ENCODE results near the gene BLID. TPM values are rescaled to one million over a fixed set of nuclear protein-coding genes. Genes with fewer than 3 reads are reported as not detected.

The BLID gene
- total RNA-seq, 1 experiment from 2014 or later = not detected

DNA sequence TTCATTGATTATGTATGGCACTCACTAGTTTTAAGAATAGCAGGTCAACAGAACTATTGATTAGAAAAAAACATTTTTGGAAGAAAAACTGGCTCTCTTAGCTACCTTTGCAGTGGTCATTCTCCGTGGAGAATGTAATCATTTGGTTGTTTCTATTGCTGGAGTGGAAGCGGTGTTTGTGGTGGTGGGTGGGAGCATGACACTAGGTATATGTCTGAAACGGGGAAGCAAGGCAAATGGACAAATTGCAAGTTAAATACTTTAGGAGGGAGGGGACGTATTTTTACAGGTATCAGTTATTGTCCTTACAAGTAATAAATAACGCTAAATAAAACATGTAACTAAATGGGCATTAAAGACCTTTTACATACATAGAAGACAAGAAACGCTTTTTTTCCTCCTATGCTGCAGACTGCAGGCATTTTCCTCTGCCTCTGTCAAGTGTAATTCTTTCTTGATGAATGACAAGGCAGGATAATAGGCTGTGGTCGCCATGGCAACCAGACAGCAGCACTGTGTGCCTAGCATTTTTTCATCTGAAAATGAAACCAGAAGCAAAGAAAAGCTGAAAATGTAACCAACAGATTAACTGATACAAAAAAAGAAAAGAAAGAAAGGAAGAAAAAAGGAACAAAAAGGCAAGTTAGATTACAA, 46.2 kb downstream of the BLID start:
- H3K27me3 Mint-ChIP-seq (ENCODE audit: unreplicated experiment) = peaks cover 58% of the 10 kb centered on the region
- intact Hi-C loops (cut with micrococcal nuclease; ENCODE audit: unreplicated experiment) = no loop called here
- no peak overlapping the region for H3K4me3 Mint-ChIP-seq (ENCODE audit: low read depth, unreplicated experiment)
- no peak overlapping the region for H3K27ac Mint-ChIP-seq (ENCODE audit: unreplicated experiment)
- TF ChIP-seq, protein P1, sequence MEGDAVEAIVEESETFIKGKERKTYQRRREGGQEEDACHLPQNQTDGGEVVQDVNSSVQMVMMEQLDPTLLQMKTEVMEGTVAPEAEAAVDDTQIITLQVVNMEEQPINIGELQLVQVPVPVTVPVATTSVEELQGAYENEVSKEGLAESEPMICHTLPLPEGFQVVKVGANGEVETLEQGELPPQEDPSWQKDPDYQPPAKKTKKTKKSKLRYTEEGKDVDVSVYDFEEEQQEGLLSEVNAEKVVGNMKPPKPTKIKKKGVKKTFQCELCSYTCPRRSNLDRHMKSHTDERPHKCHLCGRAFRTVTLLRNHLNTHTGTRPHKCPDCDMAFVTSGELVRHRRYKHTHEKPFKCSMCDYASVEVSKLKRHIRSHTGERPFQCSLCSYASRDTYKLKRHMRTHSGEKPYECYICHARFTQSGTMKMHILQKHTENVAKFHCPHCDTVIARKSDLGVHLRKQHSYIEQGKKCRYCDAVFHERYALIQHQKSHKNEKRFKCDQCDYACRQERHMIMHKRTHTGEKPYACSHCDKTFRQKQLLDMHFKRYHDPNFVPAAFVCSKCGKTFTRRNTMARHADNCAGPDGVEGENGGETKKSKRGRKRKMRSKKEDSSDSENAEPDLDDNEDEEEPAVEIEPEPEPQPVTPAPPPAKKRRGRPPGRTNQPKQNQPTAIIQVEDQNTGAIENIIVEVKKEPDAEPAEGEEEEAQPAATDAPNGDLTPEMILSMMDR (IDR thresholded peaks at IDR 0.05; ENCODE audit: unreplicated experiment) = no peak
- H3K9me3 Mint-ChIP-seq (ENCODE audit: low read depth, unreplicated experiment) = no peaks in the 10 kb centered on the region
- peak; percentile 4 for DNase-seq
- CTCF ChIA-PET = no interaction called here
- BruUV-seq (replicated peaks) = no TSS peak
- H3K4me1 Mint-ChIP-seq (ENCODE audit: low read depth, unreplicated experiment) = no peaks in the 10 kb centered on the region
- H3K36me3 Mint-ChIP-seq (ENCODE audit: insufficient read depth, unreplicated experiment) = no peaks in the 10 kb centered on the region

DNA sequence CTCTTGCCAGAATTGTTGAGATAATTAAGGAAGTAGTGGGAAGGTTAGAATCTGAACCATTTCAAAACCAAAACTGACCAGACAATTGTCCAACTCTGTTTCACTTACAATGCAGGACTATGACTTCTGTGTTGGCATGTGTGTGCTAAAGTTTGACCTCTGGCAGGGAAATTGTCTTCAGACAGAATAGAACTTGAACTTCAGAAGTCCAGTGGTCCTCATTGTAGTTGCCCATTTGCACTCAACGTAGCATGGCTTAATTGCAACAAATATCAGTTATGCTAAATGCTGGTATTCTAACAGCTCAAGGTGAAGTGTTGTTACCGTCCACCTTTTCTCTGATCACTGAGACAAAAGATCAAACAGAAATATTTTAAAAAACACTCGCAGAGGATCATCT, 47.2 kb downstream of the BLID start:
- CTCF ChIA-PET = no interaction called here
- intact Hi-C loops (cut with micrococcal nuclease; ENCODE audit: unreplicated experiment) = no loop called here
- BruUV-seq (replicated peaks) = no TSS peak
- no peak for DNase-seq
- Mint-ChIP-seq H3K36me3 (ENCODE audit: insufficient read depth, unreplicated experiment) (no peaks in the 10 kb centered on the region), H3K27ac (ENCODE audit: unreplicated experiment) (no peak overlapping the region), H3K4me3 (ENCODE audit: low read depth, unreplicated experiment) (no peak overlapping the region), H3K4me1 (ENCODE audit: low read depth, unreplicated experiment) (no peaks in the 10 kb centered on the region), H3K9me3 (ENCODE audit: low read depth, unreplicated experiment) (no peaks in the 10 kb centered on the region), H3K27me3 (ENCODE audit: unreplicated experiment) (peaks cover 64% of the 10 kb centered on the region)
- TF ChIP-seq, protein P1 (IDR thresholded peaks at IDR 0.05; ENCODE audit: unreplicated experiment) = no peak

DNA sequence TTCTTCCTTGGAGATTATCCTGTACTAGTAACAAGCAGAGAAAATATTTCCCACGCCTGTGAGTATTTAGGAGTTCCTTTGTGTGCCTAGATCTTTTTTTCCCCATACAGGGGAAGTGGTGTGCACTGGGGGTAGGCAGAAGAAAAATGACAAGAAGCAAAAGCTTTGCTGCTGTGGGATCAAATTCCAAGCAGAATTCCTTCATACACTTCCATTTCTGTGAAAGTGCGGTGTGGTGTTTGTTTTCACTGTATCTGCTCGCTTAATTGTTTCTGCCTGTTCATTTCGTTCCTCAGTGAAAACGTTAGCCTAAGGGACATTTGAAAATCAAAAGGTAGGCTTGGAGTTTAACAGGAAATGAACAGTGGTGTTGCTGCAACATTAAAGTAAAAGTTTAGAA, 47.9 kb downstream of the BLID start:
- Mint-ChIP-seq H3K36me3 (ENCODE audit: insufficient read depth, unreplicated experiment) (no peaks in the 10 kb centered on the region), H3K4me1 (ENCODE audit: low read depth, unreplicated experiment) (no peaks in the 10 kb centered on the region), H3K4me3 (ENCODE audit: low read depth, unreplicated experiment) (no peak overlapping the region), H3K27ac (ENCODE audit: unreplicated experiment) (no peak overlapping the region), H3K9me3 (ENCODE audit: low read depth, unreplicated experiment) (no peaks in the 10 kb centered on the region), H3K27me3 (ENCODE audit: unreplicated experiment) (peaks cover 71% of the 10 kb centered on the region)
- CTCF ChIA-PET = no interaction called here
- no peak for DNase-seq
- BruUV-seq (replicated peaks) = no TSS peak
- TF ChIP-seq, protein P1 (IDR thresholded peaks at IDR 0.05; ENCODE audit: unreplicated experiment) = no peak
- intact Hi-C loops (cut with micrococcal nuclease; ENCODE audit: unreplicated experiment) = no loop called here

Small RNA genes lying within 50 kb of the gene (microRNA-seq; reads per million reads assigned to microRNA genes)
- gene MIR100 (708 reads per million, percentile 82 among the genes with 10 or more reads in this experiment), gene MIR125B1 (15.8 reads per million, percentile 40 among the genes with 10 or more reads in this experiment), gene MIRLET7A2 (123 reads per million, percentile 67 among the genes with 10 or more reads in this experiment)

Data from Calu3 (cell line).